ENCODE data around the gene MARS1. TPM values are rescaled to one million over a fixed set of nuclear protein-coding genes. Genes with fewer than 3 reads are reported as not detected.
A peak's percentile ranks its signal among the peaks of the same experiment; 100 is the strongest.

MARS1 gene
- total RNA-seq, 1 experiment from 2014 or later = 291 TPM

GRCh38 chr12:57550641-57551549, 63.0 kb downstream of the MARS1 start:
- Histone ChIP-seq H3K4me1 (ENCODE audit: control insufficient read depth, insufficient read depth, low read length) (peaks cover 9% of the 10 kb centered on the region), H3K36me3 (ENCODE audit: control insufficient read depth, insufficient read depth, low read length) (peaks cover 2% of the 10 kb centered on the region; the same call in 1 of the 2 replicates), H3K9me3 (ENCODE audit: control insufficient read depth, insufficient read depth, low read depth, low read length) (no peaks in the 10 kb centered on the region), H3K4me3 (ENCODE audit: low read depth in 2 of 2, low read length in 2 of 2) (peak overlapping the region; percentile 58 to 59; a peak in 3 of 4 replicates), H3K27me3 (ENCODE audit: control insufficient read depth, insufficient read depth, low read length) (no peaks in the 10 kb centered on the region), H3K27ac (ENCODE audit: low read length) (no peak overlapping the region)
- ATAC-seq (no peak), DNase-seq (ENCODE audit: low read depth, low spot score) (no peak)
- intact Hi-C loops (cut with micrococcal nuclease; ENCODE audit: unreplicated experiment) (no loop called here), in situ Hi-C loops (cut with HindIII; ENCODE audit: low pct_unique_long_range_greater_than_20kb, low sequenced_read_pairs) (no loop called here)
- BruUV-seq (replicated peaks) = no TSS peak
- no peak for TF ChIP-seq TCF7L2 (IDR thresholded peaks at IDR 0.05; ENCODE audit: low read depth, low read length)
- TF ChIP-seq, protein P1, sequence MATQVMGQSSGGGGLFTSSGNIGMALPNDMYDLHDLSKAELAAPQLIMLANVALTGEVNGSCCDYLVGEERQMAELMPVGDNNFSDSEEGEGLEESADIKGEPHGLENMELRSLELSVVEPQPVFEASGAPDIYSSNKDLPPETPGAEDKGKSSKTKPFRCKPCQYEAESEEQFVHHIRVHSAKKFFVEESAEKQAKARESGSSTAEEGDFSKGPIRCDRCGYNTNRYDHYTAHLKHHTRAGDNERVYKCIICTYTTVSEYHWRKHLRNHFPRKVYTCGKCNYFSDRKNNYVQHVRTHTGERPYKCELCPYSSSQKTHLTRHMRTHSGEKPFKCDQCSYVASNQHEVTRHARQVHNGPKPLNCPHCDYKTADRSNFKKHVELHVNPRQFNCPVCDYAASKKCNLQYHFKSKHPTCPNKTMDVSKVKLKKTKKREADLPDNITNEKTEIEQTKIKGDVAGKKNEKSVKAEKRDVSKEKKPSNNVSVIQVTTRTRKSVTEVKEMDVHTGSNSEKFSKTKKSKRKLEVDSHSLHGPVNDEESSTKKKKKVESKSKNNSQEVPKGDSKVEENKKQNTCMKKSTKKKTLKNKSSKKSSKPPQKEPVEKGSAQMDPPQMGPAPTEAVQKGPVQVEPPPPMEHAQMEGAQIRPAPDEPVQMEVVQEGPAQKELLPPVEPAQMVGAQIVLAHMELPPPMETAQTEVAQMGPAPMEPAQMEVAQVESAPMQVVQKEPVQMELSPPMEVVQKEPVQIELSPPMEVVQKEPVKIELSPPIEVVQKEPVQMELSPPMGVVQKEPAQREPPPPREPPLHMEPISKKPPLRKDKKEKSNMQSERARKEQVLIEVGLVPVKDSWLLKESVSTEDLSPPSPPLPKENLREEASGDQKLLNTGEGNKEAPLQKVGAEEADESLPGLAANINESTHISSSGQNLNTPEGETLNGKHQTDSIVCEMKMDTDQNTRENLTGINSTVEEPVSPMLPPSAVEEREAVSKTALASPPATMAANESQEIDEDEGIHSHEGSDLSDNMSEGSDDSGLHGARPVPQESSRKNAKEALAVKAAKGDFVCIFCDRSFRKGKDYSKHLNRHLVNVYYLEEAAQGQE (IDR thresholded peaks at IDR 0.05; ENCODE audit: insufficient read depth in 1 of 2, low read depth in 2 of 2, low read length in 1 of 2) = no peak
- TF ChIP-seq, protein P2, sequence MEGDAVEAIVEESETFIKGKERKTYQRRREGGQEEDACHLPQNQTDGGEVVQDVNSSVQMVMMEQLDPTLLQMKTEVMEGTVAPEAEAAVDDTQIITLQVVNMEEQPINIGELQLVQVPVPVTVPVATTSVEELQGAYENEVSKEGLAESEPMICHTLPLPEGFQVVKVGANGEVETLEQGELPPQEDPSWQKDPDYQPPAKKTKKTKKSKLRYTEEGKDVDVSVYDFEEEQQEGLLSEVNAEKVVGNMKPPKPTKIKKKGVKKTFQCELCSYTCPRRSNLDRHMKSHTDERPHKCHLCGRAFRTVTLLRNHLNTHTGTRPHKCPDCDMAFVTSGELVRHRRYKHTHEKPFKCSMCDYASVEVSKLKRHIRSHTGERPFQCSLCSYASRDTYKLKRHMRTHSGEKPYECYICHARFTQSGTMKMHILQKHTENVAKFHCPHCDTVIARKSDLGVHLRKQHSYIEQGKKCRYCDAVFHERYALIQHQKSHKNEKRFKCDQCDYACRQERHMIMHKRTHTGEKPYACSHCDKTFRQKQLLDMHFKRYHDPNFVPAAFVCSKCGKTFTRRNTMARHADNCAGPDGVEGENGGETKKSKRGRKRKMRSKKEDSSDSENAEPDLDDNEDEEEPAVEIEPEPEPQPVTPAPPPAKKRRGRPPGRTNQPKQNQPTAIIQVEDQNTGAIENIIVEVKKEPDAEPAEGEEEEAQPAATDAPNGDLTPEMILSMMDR (IDR thresholded peaks at IDR 0.05) = no peak
- TF ChIP-seq POLR2AphosphoS5 (IDR thresholded peaks at IDR 0.05; ENCODE audit: low read depth, low read length) = no peak
- TF ChIP-seq SIN3A (IDR thresholded peaks at IDR 0.05; ENCODE audit: borderline replicate concordance, insufficient read depth, low read depth, low read length) = no peak
- ChIA-PET CTCF (no interaction called here), POLR2A (no interaction called here)

GRCh38 chr12:57551637-57552305, 63.9 kb downstream of the MARS1 start:
- Histone ChIP-seq H3K27ac (ENCODE audit: low read length) (no peak overlapping the region), H3K27me3 (ENCODE audit: control insufficient read depth, insufficient read depth, low read length) (no peaks in the 10 kb centered on the region), H3K9me3 (ENCODE audit: control insufficient read depth, insufficient read depth, low read depth, low read length) (no peaks in the 10 kb centered on the region), H3K36me3 (ENCODE audit: control insufficient read depth, insufficient read depth, low read length) (no peaks in the 10 kb centered on the region; the same call in 1 of the 2 replicates), H3K4me3 (ENCODE audit: low read depth in 2 of 2, low read length in 2 of 2) (no peak overlapping the region), H3K4me1 (ENCODE audit: control insufficient read depth, insufficient read depth, low read length) (peaks cover 6% of the 10 kb centered on the region; the same call in 1 of the 2 replicates)
- ChIA-PET CTCF (no interaction called here), POLR2A (interaction anchor here (0.7 kb wide), 1 partner anchor 8 kb away, joined by 3 read pairs; no protein-coding TSS in a partner anchor)
- intact Hi-C loops (cut with micrococcal nuclease; ENCODE audit: unreplicated experiment) (no loop called here), in situ Hi-C loops (cut with HindIII; ENCODE audit: low pct_unique_long_range_greater_than_20kb, low sequenced_read_pairs) (no loop called here)
- TF ChIP-seq, protein P2 (IDR thresholded peaks at IDR 0.05) = no peak
- TF ChIP-seq TCF7L2 (IDR thresholded peaks at IDR 0.05; ENCODE audit: low read depth, low read length) = no peak
- no peak for TF ChIP-seq SIN3A (IDR thresholded peaks at IDR 0.05; ENCODE audit: borderline replicate concordance, insufficient read depth, low read depth, low read length)
- TF ChIP-seq, protein P1 (IDR thresholded peaks at IDR 0.05; ENCODE audit: insufficient read depth in 1 of 2, low read depth in 2 of 2, low read length in 1 of 2) = no peak
- TF ChIP-seq POLR2AphosphoS5 (IDR thresholded peaks at IDR 0.05; ENCODE audit: low read depth, low read length) = no peak
- ATAC-seq = no peak
- DNase-seq (ENCODE audit: low read depth, low spot score) = no peak
- BruUV-seq (replicated peaks) = no TSS peak
